ENCODE data around the gene DUSP12.
"Not testable (repeated sequence)": the region's sequence is repeated elsewhere in the genome, so short reads cannot be mapped to it uniquely, and the experiment has no call there.

The DUSP12 gene, protein sequence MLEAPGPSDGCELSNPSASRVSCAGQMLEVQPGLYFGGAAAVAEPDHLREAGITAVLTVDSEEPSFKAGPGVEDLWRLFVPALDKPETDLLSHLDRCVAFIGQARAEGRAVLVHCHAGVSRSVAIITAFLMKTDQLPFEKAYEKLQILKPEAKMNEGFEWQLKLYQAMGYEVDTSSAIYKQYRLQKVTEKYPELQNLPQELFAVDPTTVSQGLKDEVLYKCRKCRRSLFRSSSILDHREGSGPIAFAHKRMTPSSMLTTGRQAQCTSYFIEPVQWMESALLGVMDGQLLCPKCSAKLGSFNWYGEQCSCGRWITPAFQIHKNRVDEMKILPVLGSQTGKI

DNA sequence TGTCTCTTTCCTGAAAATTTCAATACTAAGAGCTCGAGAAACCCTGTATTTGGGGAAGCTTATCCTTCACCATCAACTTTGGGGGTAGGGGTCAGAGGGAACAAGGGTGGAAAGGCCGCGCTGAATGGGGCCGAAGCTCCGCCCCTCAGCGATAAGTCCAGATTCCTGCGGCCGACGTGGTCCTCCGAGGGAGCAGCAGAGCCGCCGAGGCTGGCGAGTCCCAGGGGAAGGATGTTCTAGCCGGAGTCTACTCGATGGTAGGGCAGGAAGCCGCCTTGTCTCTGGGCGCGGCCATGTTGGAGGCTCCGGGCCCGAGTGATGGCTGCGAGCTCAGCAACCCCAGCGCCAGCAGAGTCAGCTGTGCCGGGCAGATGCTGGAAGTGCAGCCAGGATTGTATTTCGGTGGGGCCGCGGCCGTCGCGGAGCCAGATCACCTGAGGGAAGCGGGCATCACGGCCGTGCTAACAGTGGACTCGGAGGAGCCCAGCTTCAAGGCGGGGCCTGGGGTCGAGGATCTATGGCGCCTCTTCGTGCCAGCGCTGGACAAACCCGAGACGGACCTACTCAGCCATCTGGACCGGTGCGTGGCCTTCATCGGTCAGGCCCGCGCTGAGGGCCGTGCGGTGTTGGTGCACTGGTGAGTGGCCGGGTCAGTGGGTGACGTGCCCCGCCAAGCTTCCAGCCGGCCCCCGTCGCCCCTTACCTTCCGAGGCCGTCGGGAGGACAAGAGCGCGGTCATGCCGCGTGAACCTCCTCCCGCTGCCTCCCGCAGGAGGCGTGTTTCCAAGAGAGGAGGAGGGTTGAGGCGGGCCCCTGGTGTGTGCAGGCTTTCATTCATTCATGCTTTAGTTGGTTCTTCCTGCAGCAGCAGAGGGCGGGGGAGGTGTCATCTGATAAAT lies at the start of gene DUSP12:
TSS of gene DUSP12 (plus strand) at position 278 of the 899 bp plus-strand sequence. CDS start at position 294, 16 bp downstream.
- DNase-seq = peak; percentile 85

DNA sequence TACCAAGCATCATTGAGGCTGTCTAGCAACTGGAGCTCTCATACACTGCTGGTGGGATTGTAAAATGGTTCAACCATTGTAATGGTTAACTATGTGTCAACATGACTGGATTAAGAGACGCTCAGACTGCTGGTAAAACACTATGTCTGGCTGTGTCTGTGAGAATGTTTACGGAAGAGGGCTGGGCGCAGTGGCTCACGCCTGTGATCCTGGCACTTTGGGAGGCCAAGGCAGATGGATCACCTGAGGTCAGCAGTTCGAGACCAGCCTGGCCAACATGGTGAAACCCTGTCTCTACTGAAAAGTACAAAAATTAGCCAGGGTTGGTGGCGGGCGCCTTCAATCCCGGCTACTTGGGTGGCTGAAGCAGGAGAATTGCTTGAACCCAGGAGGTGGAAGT lies 47.3 kb upstream of the DUSP12 start:
- no peak for DNase-seq

DNA sequence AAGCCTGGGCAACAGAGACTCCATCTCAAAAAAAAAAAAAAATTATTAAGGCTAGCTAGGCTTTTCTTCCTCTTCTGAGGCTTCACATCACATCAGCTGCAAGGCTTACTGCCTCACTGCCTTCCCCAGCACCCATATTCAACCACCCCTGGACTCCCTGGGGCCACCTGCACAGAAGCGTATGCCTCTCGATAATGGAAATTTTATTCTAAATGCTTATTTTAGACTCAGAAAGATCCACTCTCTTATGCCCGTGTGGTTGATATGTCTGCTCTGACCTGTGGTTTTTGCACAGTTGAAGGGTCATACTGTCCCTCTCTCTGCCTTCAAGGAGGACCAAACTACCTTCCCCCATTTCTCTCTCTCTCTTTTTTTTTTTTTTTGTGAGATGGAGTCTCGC lies 44.0 kb upstream of the DUSP12 start:
- DNase-seq = no peak

DNA sequence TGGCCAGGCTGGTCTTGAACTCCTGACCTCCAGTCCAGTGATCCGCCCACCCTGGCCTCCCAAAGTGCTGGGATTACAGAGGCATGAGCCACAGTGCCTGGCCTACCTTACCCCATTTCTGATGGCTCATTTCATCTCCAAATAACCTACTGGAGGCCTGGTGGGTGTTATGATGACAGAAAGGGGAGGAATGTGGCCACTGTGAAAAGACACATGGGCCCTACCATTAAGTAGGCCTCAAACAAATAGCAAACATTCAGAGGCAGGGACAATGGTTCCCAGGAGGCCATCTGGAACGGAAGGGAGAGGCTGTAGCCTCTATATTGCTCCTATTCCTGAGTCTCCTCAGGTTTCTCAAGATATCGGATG lies 43.5 kb upstream of the DUSP12 start:
- no peak for DNase-seq

DNA sequence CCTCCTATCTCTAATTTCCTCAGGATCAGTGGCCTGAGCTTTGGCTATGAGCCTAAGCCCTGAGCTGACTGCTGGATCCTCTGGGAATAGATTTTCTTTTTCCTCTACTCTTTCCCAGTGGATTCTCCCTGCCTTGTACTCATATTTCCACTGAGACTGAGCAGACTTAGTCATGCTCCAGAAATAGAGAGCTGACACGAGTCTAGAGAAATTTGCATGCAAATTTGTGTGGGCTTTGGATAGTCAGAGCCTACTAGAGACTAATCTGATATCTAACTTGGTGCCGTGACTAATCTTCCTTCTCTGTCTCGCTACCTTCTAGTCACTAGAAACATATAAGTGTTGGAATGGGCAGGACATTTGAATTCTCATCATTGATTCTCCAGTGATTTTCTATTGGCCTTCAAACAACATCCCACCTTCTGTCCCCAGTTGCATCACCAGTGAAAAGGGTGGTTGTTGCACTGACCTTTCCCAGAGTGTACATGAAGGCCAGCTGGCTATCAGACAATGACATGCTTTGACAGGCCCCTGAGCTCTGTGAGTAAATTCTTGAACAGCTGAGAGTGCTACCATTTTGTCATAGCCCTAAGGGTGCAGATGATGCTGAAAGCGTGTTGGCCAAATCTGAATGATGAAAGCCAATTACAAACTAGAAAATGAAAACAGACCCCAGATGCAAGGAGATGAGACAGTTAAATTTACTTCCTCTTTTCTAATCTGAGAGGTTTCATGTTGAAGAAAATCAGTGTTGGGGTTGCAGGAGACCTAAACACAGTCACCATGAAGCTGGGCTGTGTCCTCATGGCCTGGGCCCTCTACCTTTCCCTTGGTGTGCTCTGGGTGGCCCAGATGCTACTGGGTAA lies 42.9 kb upstream of the DUSP12 start, which contains the start of gene FCRLA:
TSS of gene FCRLA (plus strand) at position 748 of the 866 bp plus-strand sequence. CDS start at position 784, 36 bp downstream.
- DNase-seq = no peak

DNA sequence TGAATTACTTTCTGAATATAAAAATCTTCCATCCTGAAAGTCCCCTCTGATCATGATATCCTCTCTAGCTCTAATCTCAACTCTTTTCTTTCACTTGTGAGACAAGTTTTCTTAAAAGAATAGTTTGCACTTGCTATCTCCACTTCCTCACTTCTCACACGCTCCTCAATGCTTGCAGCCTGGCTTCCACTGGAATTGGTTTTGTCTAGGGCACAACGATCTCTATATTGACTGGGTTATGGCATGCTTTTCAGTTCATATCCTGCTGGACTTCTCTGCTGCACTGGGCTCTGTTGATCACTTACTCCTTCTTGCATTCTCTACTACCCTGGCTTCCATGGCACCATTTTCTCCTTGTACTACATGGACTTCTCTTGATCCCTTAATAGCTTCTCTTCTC lies 42.1 kb upstream of the DUSP12 start:
- no peak for DNase-seq

DNA sequence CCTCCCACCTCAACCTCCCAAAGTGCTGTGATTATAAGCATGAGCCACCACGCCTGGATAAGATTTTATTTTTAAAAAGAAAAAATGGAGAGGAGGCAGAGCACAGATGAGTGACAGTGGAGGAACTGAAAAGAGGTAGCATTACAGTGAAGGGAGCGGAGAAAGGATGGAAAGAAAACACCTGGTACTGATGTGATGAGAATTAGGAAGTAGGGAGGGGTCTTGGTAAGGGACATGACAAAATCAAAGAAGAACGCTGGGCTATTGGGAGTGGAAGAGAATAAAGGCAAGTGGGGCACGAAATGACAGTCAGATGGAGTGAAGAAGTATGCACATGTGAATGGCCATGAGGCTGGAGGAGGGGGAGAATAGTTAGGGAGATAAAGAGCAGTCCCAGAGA lies 40.2 kb upstream of the DUSP12 start:
- DNase-seq = no peak

DNA sequence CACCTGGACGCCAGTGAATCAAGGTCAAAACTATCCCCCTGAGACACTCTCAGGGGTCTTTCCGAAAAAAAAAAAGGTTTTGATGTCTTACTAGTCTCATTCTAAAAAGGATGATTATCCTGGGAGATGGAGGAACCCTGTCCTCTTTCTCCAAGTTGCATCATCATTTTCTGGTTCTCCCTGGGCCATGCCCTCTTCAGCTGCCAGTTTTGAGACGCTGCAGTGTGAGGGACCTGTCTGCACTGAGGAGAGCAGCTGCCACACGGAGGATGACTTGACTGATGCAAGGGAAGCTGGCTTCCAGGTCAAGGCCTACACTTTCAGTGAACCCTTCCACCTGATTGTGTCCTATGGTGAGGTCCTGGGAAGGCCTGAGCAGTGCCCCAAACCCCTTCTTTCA lies 39.0 kb upstream of the DUSP12 start:
- no peak for DNase-seq

DNA sequence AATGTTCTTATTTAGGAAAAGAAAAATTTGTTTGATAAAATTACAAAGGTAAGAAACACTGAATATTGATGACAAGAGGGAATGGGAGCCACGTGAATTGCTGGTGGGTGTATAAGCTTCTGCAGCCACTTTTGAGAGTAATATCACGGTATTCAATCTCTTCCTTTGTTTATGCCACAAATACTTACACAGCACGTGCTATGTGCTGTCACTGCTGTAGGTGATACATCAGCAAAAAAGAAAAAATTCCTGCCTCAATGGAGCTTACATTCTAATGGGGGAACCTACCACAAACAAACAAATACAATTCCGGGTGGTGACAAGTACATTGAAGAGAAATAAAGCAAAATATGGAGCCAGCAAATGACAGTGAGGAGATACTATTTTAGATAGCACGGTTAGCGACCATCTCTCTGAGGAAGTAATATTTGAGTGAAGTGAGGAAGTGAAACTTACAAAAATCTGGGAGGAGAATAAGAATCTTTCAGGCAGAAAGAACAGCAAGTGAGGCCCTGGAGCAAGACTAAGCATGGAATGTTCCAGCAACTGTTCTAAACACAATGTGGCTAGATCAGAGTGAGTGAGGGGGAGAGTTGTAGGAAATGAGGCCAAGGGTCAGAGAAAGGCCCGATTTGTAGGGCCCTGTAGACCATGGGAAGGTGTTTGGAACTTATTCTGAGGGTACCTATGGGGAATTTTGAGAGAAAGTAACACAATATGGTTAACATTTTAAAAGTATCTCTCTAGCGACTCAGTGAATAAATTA lies 30.8 kb upstream of the DUSP12 start:
- no peak for DNase-seq

DNA sequence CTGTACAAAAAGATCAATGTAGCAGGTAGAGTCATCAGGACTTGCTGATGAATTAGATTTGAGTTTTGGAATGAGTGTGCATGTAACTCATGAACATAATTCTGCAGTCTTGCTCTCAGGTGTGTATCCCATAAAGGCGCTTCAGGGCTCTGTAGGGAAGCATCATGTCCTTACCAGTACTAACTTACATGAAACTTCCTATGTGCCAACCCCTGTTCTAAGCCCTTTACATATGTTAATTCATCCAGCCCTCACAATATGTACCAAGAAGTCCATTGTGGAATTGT lies 30.3 kb upstream of the DUSP12 start:
- no peak for DNase-seq

DNA sequence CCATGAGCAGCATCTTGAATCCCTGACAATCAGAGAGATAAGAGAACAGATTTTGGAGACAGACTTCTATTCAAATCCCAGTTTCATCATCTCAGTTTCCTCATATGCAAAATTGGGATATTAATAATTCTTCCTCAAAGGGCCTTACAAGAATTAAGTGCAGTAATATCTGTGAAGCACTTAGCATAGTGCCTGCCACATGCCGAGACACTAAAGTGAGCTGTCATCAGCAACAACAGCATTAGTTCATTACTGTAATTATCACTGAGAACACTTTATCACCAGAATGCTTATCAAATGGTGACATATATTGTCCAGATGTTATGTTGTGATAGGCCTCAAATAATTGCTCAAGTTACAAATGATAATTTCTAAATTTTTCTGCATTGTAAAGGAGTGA lies 29.2 kb upstream of the DUSP12 start:
- DNase-seq = no peak

DNA sequence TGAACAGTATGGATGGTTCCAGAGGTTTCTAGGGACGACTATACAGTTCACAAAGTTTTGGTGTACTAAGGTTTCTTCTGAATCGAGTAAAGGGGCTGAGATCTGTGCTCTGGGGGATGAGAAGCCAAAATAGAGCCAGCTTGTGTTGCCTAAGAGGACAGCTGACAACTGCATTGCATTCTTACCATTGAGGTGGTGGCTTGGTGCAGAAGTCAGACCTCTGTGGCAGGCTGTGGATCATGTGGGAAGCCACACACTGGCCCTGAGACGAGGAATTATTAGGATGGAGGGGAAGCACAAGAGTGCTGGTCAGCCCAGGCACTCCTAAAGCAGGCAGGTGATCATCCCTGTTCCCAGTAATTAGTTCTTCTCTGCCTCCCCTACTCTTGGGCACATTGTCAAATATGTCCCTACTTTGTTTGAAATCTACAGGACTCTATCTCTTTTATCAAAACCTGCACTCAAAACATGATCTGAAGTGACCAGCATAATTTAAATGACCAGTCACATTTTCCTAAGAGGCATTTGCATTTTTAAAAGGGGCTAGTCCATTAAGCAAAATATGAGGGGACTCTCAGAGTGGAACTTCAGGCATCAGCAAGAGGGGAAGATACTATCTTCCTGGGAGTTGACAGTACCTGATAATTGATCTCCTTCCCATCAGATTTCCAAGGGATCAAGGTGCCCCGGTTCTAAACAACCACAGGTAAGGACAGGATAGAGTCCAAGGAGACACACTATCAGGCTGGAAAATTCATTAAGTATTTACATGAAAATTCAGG lies 28.4 kb upstream of the DUSP12 start, which contains the start of gene FCRLB:
TSS of gene FCRLB (plus strand) at position 589 of the 782 bp plus-strand sequence. CDS start 1,129 bp downstream, outside the sequence.
- DNase-seq = no peak

DNA sequence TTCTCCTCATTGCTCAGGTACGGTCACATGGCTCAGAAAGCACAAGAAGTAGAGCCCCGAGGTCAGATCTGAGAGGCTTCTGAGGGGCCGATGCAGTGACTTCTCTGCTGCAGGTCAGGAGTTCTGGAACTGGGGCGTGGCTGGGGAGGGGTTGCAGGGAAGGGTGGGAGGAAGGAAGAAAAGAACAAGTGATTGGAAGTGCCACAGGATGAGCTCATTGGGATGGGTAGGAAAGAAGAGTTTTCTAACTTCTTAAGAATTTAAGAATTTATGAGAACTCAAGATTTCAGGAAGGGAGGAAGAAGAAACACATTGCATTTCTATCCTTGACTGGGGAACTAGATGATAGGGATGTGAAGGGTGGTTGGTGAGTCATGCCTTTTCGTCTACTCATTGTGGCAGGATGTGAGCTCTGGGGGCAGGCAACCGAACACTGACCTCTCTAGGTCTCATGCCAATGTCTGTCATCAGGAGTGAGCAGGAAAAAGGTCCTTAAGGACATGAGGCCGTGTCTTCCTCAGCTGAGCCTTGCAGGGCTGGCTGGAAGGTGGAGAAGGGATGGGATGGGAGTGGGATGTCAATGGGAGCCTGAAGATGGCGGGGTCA lies 27.7 kb upstream of the DUSP12 start:
- no peak for DNase-seq

DNA sequence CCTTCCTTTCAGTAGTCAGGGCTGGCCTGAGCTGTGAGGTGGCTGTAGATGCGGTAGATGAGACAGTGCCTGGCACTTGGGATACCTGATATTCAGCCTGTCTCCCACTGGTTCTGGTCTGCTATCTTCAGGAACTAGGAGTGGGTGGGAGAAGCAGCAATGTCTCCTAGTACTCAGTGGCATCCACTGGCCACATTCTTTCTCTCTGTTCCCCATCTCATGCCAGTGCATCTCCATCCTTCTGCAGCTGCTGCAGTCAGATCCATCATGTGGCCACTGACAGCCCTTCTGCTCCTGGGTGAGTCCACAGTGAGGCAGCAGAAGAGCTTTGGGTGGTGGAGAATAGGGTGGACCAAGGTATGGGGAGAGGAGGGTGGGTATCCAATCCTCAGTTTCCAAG lies 27.2 kb upstream of the DUSP12 start:
- no peak for DNase-seq

DNA sequence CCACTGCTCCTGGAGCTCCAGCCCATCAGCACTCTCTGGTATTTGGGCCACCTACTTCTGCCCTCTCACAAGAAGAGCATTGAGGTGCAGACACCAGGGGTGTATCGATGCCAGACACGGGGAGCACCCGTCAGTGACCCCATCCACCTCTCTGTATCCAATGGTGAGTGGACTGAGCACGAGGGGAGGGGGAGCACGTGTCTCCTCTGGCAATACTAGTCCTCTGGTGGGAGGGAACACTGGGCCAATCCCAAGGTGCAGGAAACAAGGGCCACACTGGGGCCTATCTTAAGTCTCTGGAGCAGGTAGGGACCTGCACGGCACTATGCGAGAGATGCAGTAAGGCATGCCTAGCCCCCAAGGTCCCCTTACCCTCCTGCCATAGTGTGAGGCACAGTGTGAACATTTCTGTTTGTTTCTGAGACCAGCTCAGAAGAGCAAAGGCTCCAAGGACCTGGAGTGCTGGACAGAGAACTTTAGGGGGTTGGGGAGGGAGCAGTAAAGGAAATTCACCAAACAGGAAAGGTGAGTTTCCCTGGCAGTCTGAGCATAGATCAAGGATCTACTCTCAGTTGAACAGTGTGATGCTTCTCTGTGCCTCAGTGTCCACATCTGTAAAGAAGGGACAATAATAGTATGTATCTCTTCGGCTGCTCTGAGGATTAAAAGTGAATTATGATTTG lies 26.0 kb upstream of the DUSP12 start:
- DNase-seq = no peak

DNA sequence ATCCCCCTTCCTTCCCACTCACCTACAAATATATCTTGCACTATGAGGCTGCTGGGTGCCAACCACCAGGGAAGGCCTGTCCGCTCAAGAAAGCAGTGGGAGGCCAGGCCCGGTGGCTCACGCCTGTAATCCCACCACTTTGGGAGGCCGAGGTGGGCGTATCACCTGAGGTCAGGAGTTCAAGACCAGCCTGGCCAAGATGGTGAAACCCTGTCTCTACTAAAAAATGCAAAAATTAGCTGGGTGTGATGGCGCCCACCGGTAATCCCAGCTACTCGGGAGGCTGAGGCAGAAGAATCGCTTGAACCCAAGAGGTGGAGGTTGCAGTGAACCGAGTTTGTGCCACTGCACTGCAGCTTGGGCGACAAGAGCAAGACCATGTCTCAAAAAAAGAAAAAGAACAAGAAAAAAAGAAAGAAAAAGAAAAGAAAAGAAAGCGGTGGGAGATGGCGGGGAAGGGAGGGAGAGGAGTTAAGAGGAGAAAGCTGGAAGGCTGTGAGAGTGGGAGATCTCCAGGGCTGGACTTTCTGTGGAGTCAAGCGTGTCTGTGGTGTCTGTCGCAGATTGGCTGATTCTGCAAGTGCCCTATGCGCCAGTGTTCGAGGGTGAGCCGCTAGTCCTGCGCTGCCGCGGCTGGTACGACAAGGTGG lies 24.2 kb upstream of the DUSP12 start:
- DNase-seq = not testable (repeated sequence)

DNA sequence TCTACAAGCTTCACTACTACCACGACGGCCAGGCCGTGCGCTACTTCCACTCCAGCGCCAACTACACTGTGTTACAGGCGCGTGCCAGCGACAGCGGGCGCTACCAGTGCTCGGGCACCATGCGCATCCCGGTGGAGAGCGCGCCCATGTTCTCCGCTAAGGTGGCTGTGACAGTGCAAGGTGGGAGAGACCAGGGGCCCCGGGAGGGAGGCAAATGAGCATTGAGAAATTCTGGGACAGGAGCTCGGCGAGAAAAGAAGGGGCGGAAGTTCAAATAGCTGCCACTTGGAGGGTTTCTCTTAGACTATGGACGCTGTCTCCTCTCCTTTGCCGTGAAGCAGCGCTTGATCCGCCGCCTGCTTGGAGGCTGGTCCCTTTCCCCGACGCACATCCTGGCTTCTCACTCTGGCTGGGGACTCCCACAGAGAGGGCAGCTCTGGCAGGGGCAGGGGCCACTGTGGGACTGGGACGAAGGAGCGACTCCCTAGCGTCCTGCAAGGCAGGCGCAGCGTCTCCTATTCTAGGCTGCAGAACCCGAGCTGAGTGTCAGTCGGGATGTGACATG lies 23.6 kb upstream of the DUSP12 start:
- DNase-seq = no peak

DNA sequence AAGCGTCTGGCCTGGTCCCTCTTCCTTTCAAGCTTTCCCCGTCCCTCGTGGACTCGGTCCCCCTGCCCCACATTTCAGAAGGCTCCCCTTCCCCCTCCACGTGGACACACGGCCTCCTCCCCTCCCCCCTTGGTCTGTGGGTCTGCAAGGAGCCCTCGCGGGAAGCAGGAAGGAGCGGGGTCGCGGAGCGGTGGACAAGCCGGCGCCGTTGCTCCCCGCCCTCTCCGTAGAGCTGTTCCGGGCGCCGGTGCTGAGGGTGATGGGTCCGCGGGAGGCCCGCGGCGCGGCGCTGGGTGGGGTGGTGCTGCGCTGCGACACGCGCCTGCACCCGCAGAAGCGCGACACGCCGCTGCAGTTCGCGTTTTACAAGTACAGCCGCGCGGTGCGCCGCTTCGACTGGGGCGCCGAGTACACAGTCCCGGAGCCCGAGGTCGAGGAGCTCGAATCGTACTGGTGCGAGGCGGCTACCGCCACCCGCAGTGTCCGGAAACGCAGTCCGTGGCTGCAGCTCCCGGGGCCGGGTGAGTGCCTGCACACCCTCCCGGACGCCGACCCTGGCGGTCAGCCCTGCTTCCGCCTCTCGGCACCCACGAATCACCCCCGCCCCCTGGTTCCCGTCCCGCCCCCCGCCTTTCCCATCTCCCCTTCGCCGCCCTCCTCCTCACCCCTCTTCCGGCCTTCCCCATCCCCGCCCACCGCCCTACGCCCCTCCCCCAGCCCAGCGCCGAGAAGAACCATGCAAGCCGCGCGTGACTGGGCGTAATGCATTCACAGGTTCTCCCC lies 22.9 kb upstream of the DUSP12 start:
- no peak for DNase-seq

All from NCI-H2029 treated with DMSO at 0.1 percent for 48 hours (cell line).